Uterus (tissue), 2 donors: Measurements from ENCODE around the gene MAP1S.

Source experiments
- POLR2A ChIP-seq, 2 donors: fragments of 450-650 bp; IDR thresholded peaks; one replicate each; pipeline ENCODE4 v1.6.1; 2016; ENCODE audit warnings: antibody characterized with exemption in 2 of 2, mild to moderate bottlenecking in 1 of 2, moderate library complexity in 1 of 2
- TF ChIP-seq, protein P1 (sequence below), 4 experiments: fragments of 200-600 bp in 2 of 4; fragments of 450-650 bp in 2 of 4; sonication (generic) in 2 of 4; IDR thresholded peaks; one replicate each; pipeline ENCODE4 v1.5.1; 2016 to 2019; ENCODE audit warnings: antibody characterized with exemption in 4 of 4, mild to moderate bottlenecking in 2 of 4, moderate library complexity in 1 of 4

DNA sequence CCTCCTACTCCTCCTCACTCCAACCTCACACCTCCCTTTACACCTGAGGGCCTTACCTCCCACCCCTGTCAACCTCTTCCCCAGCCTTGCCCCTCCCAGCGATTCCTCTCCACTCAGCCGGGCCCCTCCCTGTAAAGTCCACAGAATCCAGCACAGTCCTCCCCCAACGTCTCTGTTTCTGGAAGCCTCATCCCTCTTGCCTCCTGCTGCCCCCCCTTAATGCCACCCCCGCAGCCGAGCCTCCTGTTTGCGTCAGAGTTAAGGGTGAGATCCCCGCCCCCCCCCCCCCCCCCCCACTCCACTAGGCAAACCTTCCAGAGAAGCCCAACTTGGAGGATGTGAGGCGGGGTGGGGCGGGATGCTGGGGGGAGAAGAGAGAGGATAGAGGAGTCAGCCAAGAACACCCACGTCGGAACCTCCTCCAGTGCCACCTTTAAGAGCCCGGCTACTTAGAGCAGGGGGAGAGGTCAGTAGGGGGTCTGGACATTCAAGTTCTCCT lies 33.2 kb upstream of the MAP1S start:
- TF ChIP-seq, protein P1, sequence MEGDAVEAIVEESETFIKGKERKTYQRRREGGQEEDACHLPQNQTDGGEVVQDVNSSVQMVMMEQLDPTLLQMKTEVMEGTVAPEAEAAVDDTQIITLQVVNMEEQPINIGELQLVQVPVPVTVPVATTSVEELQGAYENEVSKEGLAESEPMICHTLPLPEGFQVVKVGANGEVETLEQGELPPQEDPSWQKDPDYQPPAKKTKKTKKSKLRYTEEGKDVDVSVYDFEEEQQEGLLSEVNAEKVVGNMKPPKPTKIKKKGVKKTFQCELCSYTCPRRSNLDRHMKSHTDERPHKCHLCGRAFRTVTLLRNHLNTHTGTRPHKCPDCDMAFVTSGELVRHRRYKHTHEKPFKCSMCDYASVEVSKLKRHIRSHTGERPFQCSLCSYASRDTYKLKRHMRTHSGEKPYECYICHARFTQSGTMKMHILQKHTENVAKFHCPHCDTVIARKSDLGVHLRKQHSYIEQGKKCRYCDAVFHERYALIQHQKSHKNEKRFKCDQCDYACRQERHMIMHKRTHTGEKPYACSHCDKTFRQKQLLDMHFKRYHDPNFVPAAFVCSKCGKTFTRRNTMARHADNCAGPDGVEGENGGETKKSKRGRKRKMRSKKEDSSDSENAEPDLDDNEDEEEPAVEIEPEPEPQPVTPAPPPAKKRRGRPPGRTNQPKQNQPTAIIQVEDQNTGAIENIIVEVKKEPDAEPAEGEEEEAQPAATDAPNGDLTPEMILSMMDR (IDR thresholded peaks at IDR 0.05) = no peak
- no peak for TF ChIP-seq POLR2A (IDR thresholded peaks at IDR 0.05)
